SK-N-MC (cell line): ENCODE measurements around the gene GPANK1.

Experiments
- DNase-seq: peaks from one replicate; pipeline ENCODE4 v3.0.0-alpha.2; 2011; ENCODE audit warnings: low read depth, low spot score
- H3K27ac ChIP-seq: fragments of 200-600 bp; sonication (generic); 2 replicates; pipeline ENCODE4 v1.5.1; 2016; ENCODE audit warnings: mixed run types
- H3K36me3 ChIP-seq: fragments of 200-600 bp; sonication (generic); 2 replicates; pipeline ENCODE4 v1.6.1; 2017; ENCODE audit warnings: antibody characterized with exemption, low read length, mixed read lengths; ENCODE audit not compliant: insufficient read depth
- H3K4me3 ChIP-seq: fragments of 200-600 bp; sonication (generic); 2 replicates; pipeline ENCODE4 v1.5.1; 2016
- H3K9ac ChIP-seq: fragments of 200-600 bp; sonication (generic); 2 replicates; pipeline ENCODE4 v1.8.0; 2017; ENCODE audit warnings: mixed run types, mixed read lengths; ENCODE audit not compliant: insufficient read length
- H3K9me3 ChIP-seq: fragments of 200-600 bp; sonication (generic); 2 replicates; pipeline ENCODE4 v1.6.1; 2017; ENCODE audit warnings: low read depth, mild to moderate bottlenecking, antibody characterized with exemption, low read length, moderate library complexity, mixed read lengths
- EZH2 ChIP-seq: fragments of 200-600 bp; sonication (generic); IDR thresholded peaks from one replicate; pipeline ENCODE4 v1.6.1; 2017; ENCODE audit warnings: antibody characterized with exemption
- FOXP2 ChIP-seq: optimal IDR thresholded peaks from 2 replicates; pipeline ENCODE3; 2011; ENCODE audit warnings: mild to moderate bottlenecking, moderate library complexity; ENCODE audit not compliant: insufficient read depth; ENCODE audit errors: extremely low read length, control extremely low read depth
- POLR2AphosphoS5 ChIP-seq: IDR thresholded peaks from 2 replicates; pipeline ENCODE4 v1.6.1; 2012; ENCODE audit warnings: mild to moderate bottlenecking, low read depth, low read length, borderline replicate concordance

Gene GPANK1

DNA sequence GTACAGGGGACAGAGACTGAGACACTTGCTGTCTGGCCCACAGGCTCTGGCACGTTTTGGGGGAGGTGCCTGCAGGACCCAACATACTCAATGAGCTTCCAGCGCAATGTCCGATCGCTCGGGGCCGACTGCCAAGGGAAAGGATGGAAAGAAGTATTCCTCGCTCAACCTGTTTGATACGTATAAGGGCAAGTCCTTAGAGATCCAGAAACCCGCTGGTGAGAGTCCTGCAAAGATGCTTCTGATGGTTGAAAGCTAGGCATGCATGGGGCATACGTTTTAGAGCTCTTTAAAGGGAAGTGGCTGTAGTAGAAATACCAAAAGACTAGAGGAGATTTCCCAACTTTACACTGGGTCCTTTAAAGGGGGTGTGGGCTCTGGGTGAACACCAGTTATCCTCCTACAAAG lies 42.1 kb downstream of the GPANK1 start:
- H3K9me3 ChIP-seq: no peaks in the 10 kb centered on the region
- peak overlapping the region; percentile 99 for H3K9ac ChIP-seq
- TF ChIP-seq FOXP2: no peak
- TF ChIP-seq EZH2: no peak
- TF ChIP-seq POLR2AphosphoS5: no peak
- no peak for DNase-seq
- peak overlapping the region; percentile 98; the same call in 1 of the 2 replicates for H3K27ac ChIP-seq
- peak overlapping the region; percentile 100 for H3K4me3 ChIP-seq
- H3K36me3 ChIP-seq: peaks cover 65% of the 10 kb centered on the region

- DNase-seq: no peak
- Histone ChIP-seq H3K9ac (peak overlapping the region; percentile 99), H3K27ac (peak overlapping the region; percentile 98), H3K36me3 (peaks cover 58% of the 10 kb centered on the region), H3K9me3 (no peaks in the 10 kb centered on the region), H3K4me3 (peak overlapping the region; percentile 100)
- TF ChIP-seq FOXP2 (no peak), EZH2 (no peak), POLR2AphosphoS5 (no peak)
Observed at GRCh38 chr6:31621991-31622390, 42.8 kb downstream of the GPANK1 start.

DNA sequence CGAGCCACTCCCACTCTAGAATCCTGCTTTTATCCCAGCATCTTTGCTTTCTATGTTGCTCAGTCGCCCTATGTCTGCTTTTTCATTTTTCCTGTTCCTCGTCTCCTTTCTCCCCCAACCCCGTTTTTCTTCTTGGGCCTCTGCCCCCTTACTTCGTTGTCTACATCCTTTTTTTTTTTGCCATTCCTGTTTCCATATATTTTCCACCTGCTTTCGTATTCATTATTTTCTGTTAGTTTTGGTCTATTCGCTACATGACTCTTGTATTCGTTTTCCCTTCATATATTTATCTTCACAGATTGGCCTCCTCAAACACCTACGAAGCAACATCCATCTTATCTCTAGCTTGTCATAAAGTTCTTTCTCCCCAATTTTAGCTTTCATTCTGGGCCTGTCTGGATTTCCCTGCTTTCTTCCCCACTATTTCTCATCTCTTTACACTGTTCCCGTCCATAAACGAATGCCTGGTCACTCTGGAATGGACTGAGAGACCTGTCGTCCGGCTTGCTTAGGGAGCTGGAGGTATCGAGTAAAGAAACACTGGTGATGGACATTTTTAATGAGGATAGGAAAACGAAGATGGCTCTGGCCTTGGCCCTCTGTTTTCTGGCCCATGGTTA lies 43.4 kb downstream of the GPANK1 start:
- no peak for DNase-seq
- Histone ChIP-seq H3K36me3 (peaks cover 52% of the 10 kb centered on the region), H3K9me3 (no peaks in the 10 kb centered on the region), H3K9ac (peak overlapping the region; percentile 99), H3K4me3 (peak overlapping the region; percentile 100), H3K27ac (peak overlapping the region; percentile 98)
- TF ChIP-seq FOXP2 (no peak), EZH2 (no peak), POLR2AphosphoS5 (no peak)

DNA sequence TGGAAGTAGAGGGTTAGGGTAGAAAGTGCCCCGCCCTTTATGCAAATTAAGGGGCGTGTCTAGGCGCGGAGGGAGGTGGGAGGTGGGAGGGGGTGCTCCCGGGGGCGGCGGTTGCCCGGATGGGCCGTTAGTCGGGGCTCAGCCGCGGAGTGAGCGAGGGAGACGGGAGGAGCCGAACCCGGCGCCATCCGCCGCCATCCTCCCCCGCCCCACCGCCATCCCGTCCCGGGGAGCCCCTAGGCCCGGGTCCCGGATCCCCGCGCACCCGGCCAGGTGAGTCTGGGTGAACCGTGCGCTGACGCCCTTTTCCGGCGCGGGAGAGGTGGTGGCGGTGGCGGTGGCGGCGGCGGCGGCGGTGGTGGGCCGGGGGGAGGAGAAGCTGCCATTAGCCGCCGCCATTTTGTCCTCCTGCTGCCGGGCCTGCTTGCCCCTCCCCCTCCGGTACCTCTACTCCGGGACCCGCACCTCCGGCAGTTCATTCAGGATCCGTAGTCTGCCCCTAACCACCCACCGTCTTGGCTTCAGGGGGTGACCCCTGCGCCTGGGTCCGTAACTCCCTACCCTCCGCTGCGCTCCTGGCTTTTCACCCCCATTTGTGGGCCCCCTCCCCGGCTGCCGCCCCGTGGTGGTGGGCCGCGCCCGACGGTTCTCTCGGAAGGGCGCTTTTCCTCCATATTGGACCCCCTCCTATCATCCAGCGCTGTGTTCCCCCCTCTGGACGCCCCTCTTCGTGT lies 44.0 kb downstream of the GPANK1 start, which contains the start of gene PRRC2A:
TSS of gene PRRC2A (plus strand) at position 130 of the 734 bp plus-strand sequence. CDS start 2,075 bp downstream, outside the sequence.
- Histone ChIP-seq H3K9me3 (no peaks in the 10 kb centered on the region), H3K27ac (peak within 1 kb of the TSS; percentile 99), H3K4me3 (peak within 1 kb of the TSS; percentile 100), H3K9ac (peak within 1 kb of the TSS; percentile 99), H3K36me3 (peaks cover 45% of the 10 kb centered on the region)
- DNase-seq: no peak
- TF ChIP-seq FOXP2 (no peak), EZH2 (no peak), POLR2AphosphoS5 (peak; percentile 66)

DNA sequence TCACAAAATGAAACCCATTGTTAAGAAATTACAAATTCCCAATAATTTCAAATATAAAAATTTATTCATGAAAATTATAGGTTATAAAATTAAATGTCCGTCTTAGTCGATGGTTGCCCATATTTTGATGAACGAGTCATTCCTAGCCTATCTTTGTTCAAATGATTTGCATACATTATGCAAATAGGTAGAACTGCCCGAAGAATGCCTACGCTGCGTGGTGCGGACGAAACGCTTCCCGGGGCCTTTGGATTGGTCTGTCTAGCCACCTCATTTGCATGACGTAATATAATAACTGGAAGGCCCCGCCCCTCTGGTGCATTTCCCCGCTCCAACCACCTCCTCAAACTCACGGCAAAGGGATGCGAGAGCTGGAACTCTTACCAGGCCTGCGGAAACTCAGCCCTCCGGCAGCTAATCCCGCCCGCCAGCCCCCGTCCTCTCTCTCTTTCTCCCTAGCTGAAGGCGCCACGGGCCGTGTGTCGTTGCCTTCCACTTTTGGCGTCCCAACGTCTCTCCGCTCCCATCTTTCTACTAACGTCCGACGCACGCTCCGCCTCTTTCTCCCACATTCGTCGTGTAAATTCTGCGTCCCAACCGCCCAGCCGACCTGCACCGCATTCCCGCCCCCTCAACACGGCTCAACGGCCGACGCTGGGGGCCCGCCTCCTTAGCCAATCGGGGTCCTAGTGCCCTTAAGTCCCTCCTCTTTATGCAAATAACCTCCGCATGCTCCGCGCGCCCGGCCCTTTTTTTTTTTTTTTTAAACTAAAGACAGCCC lies 44.8 kb downstream of the GPANK1 start:
- no peak for TF ChIP-seq EZH2
- TF ChIP-seq FOXP2: peak; percentile 69
- peak; percentile 84 for TF ChIP-seq POLR2AphosphoS5
- Histone ChIP-seq H3K36me3 (peaks cover 38% of the 10 kb centered on the region), H3K4me3 (peak overlapping the region; percentile 83), H3K27ac (peak overlapping the region; percentile 99), H3K9me3 (no peaks in the 10 kb centered on the region), H3K9ac (peak overlapping the region; percentile 89)
- peak; percentile 98 for DNase-seq

GRCh38 chr6:31617010-31617409 lies 47.8 kb downstream of the GPANK1 start:
- Histone ChIP-seq H3K9ac (no peak overlapping the region), H3K4me3 (no peak overlapping the region), H3K9me3 (no peaks in the 10 kb centered on the region), H3K36me3 (peaks cover 8% of the 10 kb centered on the region), H3K27ac (no peak overlapping the region)
- no peak for DNase-seq
- TF ChIP-seq EZH2 (no peak), FOXP2 (no peak), POLR2AphosphoS5 (no peak)

DNA sequence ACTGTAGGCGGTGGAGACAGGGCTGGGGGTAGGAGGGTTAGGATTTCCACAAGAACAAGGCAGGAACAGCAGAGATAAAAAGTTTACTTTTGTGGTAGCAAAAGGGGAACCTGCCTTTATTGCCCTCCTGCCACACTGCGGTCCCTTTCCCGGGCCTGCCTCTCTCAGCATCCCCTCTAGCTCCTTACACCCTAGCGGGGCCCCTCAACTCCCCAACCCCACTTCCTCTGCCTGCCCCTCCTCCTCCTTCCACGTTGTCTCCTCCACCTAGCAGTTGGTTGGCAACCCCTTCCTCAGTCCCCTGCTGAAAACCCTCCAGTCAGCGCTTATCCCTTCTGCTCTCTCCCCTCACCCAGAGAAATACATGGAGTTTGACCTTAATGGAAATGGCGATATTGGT lies 49.0 kb downstream of the GPANK1 start:
- no peak overlapping the region for H3K9ac ChIP-seq
- no peak for TF ChIP-seq FOXP2
- TF ChIP-seq POLR2AphosphoS5: no peak
- no peak for TF ChIP-seq EZH2
- no peak overlapping the region for H3K4me3 ChIP-seq

More for the DNA sequence above, 49.0 kb downstream of the GPANK1 start:
- H3K36me3 ChIP-seq: no peaks in the 10 kb centered on the region
- H3K27ac ChIP-seq: peak overlapping the region; percentile 63; the same call in 1 of the 2 replicates
- no peaks in the 10 kb centered on the region for H3K9me3 ChIP-seq
- DNase-seq: no peak
